ENCODE results near the gene PSRC1. TPM values are rescaled to one million over a fixed set of nuclear protein-coding genes. Genes with fewer than 3 reads are reported as not detected.

PSRC1 gene
- total RNA-seq, 1 donor: 5.4 TPM

DNA sequence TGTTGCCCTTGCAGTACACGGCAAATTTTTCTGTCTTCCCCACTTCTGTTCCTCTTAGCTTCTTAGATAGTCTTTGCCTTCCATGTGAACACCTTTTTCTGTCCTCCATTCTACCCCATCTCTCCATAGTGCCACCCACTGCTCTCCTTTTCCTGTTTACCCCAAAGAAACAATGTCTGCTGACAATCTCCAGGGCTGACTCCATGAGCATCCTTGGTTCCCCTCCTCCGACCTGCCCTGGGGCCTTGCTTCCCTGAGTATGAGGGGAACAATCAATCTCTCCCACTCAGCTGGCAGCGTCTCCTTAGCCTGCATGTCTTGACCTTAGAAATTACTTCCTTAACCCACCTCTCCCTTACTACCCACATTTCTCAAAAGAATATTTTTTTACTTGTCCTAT lies 36.2 kb upstream of the PSRC1 start:
- no peak for TF ChIP-seq CTCF (IDR thresholded peaks at IDR 0.05; ENCODE audit: extremely low read depth, low read depth, low read length)
- no peak for DNase-seq (ENCODE audit: insufficient read length, low spot score, missing footprints)
- Histone ChIP-seq H3K4me3 (ENCODE audit: insufficient read depth, low read length) (no peak overlapping the region), H2AFZ (ENCODE audit: low read length) (no peak overlapping the region), H3K4me1 (ENCODE audit: insufficient read depth, low read length) (peaks cover 3% of the 10 kb centered on the region), H3K9me3 (ENCODE audit: low read depth, low read length) (no peaks in the 10 kb centered on the region), H3K36me3 (ENCODE audit: insufficient read depth, low read length) (peaks cover 36% of the 10 kb centered on the region), H4K20me1 (ENCODE audit: insufficient read depth, low read length) (no peaks in the 10 kb centered on the region), H3K27me3 (ENCODE audit: insufficient read depth, low read length) (no peaks in the 10 kb centered on the region), H3K4me2 (ENCODE audit: insufficient read depth, low read length) (no peak overlapping the region), H3K79me2 (ENCODE audit: insufficient read depth, low read length) (no peaks in the 10 kb centered on the region), H3K27ac (ENCODE audit: low read depth, low read length) (no peak overlapping the region)

DNA sequence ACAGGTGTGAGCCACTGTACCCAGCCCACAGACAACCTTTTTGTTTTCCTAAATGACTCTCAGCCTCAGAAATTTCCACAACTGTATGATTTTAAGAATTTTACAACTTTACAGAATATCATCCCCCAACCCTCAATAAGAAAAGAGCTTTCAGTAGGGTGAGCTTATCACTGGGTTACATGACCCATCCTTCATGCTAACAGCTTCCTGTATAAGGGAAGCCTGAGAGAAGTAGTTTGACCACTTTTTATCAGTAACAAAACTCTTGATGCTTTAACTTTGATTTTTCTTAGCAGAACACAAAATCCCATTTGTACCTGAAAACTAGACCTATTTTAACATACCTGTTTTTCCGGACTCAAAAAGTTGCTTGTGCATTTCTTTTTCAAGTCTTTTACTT lies 33.6 kb upstream of the PSRC1 start:
- TF ChIP-seq CTCF (IDR thresholded peaks at IDR 0.05; ENCODE audit: extremely low read depth, low read depth, low read length): no peak
- DNase-seq (ENCODE audit: insufficient read length, low spot score, missing footprints): no peak
- H3K9me3 ChIP-seq (ENCODE audit: low read depth, low read length): no peaks in the 10 kb centered on the region
- H2AFZ ChIP-seq (ENCODE audit: low read length): no peak overlapping the region
- no peak overlapping the region for H3K27ac ChIP-seq (ENCODE audit: low read depth, low read length)
- no peaks in the 10 kb centered on the region for H3K27me3 ChIP-seq (ENCODE audit: insufficient read depth, low read length)
- H4K20me1 ChIP-seq (ENCODE audit: insufficient read depth, low read length): no peaks in the 10 kb centered on the region
- H3K4me2 ChIP-seq (ENCODE audit: insufficient read depth, low read length): no peak overlapping the region
- H3K79me2 ChIP-seq (ENCODE audit: insufficient read depth, low read length): no peaks in the 10 kb centered on the region
- no peak overlapping the region for H3K4me3 ChIP-seq (ENCODE audit: insufficient read depth, low read length)
- H3K36me3 ChIP-seq (ENCODE audit: insufficient read depth, low read length): peaks cover 34% of the 10 kb centered on the region
- H3K4me1 ChIP-seq (ENCODE audit: insufficient read depth, low read length): peaks cover 3% of the 10 kb centered on the region

DNA sequence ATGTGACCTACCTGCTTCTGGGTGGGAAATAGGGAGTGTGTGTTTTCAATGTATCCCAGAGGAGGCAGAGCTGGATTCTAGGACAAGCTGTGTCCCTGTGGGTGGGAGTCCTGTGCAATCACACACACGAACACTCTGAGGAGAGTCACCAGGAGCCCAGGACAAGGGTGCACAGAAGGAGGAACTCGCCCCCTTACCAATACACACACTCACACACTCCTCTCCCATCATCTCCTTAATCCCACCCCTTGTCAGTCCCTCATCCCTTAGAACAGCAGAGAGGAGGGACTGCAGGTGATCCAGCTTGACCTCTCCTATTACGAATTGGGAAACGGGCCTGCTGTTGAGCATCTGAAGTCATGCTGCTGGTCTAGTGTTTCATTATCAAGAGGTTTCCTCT lies 32.3 kb upstream of the PSRC1 start:
- H3K4me2 ChIP-seq (ENCODE audit: insufficient read depth, low read length): no peak overlapping the region
- no peaks in the 10 kb centered on the region for H3K27me3 ChIP-seq (ENCODE audit: insufficient read depth, low read length)
- H3K79me2 ChIP-seq (ENCODE audit: insufficient read depth, low read length): no peaks in the 10 kb centered on the region
- no peaks in the 10 kb centered on the region for H4K20me1 ChIP-seq (ENCODE audit: insufficient read depth, low read length)
- TF ChIP-seq CTCF (IDR thresholded peaks at IDR 0.05; ENCODE audit: extremely low read depth, low read depth, low read length): no peak
- no peak overlapping the region for H3K4me3 ChIP-seq (ENCODE audit: insufficient read depth, low read length)
- no peaks in the 10 kb centered on the region for H3K9me3 ChIP-seq (ENCODE audit: low read depth, low read length)
- no peak for DNase-seq (ENCODE audit: insufficient read length, low spot score, missing footprints)
- H3K27ac ChIP-seq (ENCODE audit: low read depth, low read length): no peak overlapping the region
- peaks cover 3% of the 10 kb centered on the region for H3K4me1 ChIP-seq (ENCODE audit: insufficient read depth, low read length)
- H2AFZ ChIP-seq (ENCODE audit: low read length): no peak overlapping the region
- peaks cover 28% of the 10 kb centered on the region for H3K36me3 ChIP-seq (ENCODE audit: insufficient read depth, low read length)

DNA sequence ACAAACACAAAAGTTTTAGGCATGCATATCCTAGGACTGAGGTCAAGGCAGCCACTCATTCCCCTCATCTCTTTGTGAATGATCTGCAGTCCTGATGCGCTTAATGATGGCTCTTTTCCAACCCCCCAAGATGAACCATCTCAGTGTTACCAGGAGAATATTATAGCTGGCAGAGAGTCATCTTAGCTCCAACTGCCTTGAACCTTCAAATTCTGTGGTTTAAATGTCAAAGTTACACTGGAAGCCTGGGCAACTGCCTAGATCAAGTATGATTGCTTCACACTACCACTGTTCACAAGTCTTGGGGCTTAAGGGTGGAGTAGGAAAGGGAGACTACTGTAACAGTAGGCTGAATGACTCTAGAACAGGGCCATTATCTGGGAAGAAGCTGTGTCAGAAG lies 31.9 kb upstream of the PSRC1 start:
- no peak for DNase-seq (ENCODE audit: insufficient read length, low spot score, missing footprints)
- Histone ChIP-seq H3K27ac (ENCODE audit: low read depth, low read length) (no peak overlapping the region), H3K36me3 (ENCODE audit: insufficient read depth, low read length) (peaks cover 28% of the 10 kb centered on the region), H3K79me2 (ENCODE audit: insufficient read depth, low read length) (no peaks in the 10 kb centered on the region), H3K4me2 (ENCODE audit: insufficient read depth, low read length) (no peak overlapping the region), H3K4me3 (ENCODE audit: insufficient read depth, low read length) (no peak overlapping the region), H2AFZ (ENCODE audit: low read length) (no peak overlapping the region), H3K9me3 (ENCODE audit: low read depth, low read length) (no peaks in the 10 kb centered on the region), H4K20me1 (ENCODE audit: insufficient read depth, low read length) (no peaks in the 10 kb centered on the region), H3K27me3 (ENCODE audit: insufficient read depth, low read length) (no peaks in the 10 kb centered on the region), H3K4me1 (ENCODE audit: insufficient read depth, low read length) (peaks cover 3% of the 10 kb centered on the region)
- TF ChIP-seq CTCF (IDR thresholded peaks at IDR 0.05; ENCODE audit: extremely low read depth, low read depth, low read length): no peak
